Prostate gland (tissue), 2 donors: Measurements from ENCODE around the gene E2F6.

Source experiments
- CTCF ChIP-seq, 4 experiments: fragments of 200-600 bp in 2 of 4; fragments of 450-650 bp in 2 of 4; sonication (generic) in 2 of 4; IDR thresholded peaks; 1 replicate in 3 of 4; 2 replicates in 1 of 4; pipeline ENCODE4 v1.5.1; 2016 to 2019; ENCODE audit warnings: antibody characterized with exemption in 4 of 4, mild to moderate bottlenecking in 2 of 4, moderate library complexity in 2 of 4
- POLR2A ChIP-seq: fragments of 450-650 bp; IDR thresholded peaks from one replicate; pipeline ENCODE4 v1.6.1; 2016; ENCODE audit warnings: antibody characterized with exemption, mild to moderate bottlenecking
- POLR2AphosphoS5 ChIP-seq: sonication (generic); formaldehyde crosslinking; IDR thresholded peaks from one replicate; pipeline ENCODE4 v1.6.1; 2017; ENCODE audit warnings: antibody characterized with exemption

- TF ChIP-seq POLR2A = no peak
- TF ChIP-seq CTCF (IDR thresholded peaks at IDR 0.05) = no peak
- no peak for TF ChIP-seq POLR2AphosphoS5
Observed at GRCh38 chr2:11507517-11507916, 41.6 kb upstream of the E2F6 start.
